Neutrophil (primary cell): ENCODE data around the gene ELOVL4.

Source experiments
- H3K27ac ChIP-seq: fragments of 200-600 bp; sonication (generic); 2 replicates; pipeline ENCODE4 v1.5.1; 2016; ENCODE audit warnings: mild to moderate bottlenecking, moderate library complexity
- H3K27me3 ChIP-seq: fragments of 200-600 bp; sonication (generic); 2 replicates; pipeline ENCODE4 v1.6.0; 2016; ENCODE audit warnings: mild to moderate bottlenecking
- H3K36me3 ChIP-seq: fragments of 200-600 bp; sonication (generic); 2 replicates; pipeline ENCODE4 v1.5.1; 2017
- H3K4me1 ChIP-seq, 2 experiments: fragments of 200-600 bp in 1 of 2; sonication (generic) in 1 of 2; 1 replicate in 1 of 2; 2 replicates in 1 of 2; pipeline versions ENCODE4 v1.5.1 to v1.6.1; 2013 to 2016; ENCODE audit warnings: low read depth in 1 of 2, low read length in 1 of 2, mild to moderate bottlenecking in 1 of 2, moderate library complexity in 1 of 2; ENCODE audit not compliant: control insufficient read depth in 1 of 2, insufficient read depth in 1 of 2
- H3K4me3 ChIP-seq, 2 experiments: fragments of 200-600 bp in 1 of 2; sonication (generic) in 1 of 2; 1 replicate in 1 of 2; 2 replicates in 1 of 2; pipeline ENCODE4 v1.5.1; 2013 to 2016; ENCODE audit warnings: low read depth in 1 of 2, low read length in 1 of 2, mild to moderate bottlenecking in 1 of 2, moderate library complexity in 1 of 2
- H3K9me3 ChIP-seq: fragments of 200-600 bp; sonication (generic); 2 replicates; pipeline ENCODE4 v1.5.1; 2016
- CTCF ChIP-seq: fragments of 200-600 bp; sonication (generic); IDR thresholded peaks from 2 replicates; pipeline ENCODE4 v1.5.1; 2016; ENCODE audit warnings: antibody characterized with exemption

The ELOVL4 gene

GRCh38 chr6:79894939-79895338 lies 52.4 kb downstream of the ELOVL4 start:
- Histone ChIP-seq H3K9me3 (no peaks in the 10 kb centered on the region), H3K4me1 (no peaks in the 10 kb centered on the region), H3K4me3 (no peak overlapping the region), H3K27me3 (no peaks in the 10 kb centered on the region), H3K36me3 (no peaks in the 10 kb centered on the region), H3K27ac (no peak overlapping the region)
- TF ChIP-seq CTCF, result no peak

- H3K4me1 ChIP-seq, result no peaks in the 10 kb centered on the region
- no peak for TF ChIP-seq CTCF
- no peaks in the 10 kb centered on the region for H3K9me3 ChIP-seq
- no peak overlapping the region for H3K27ac ChIP-seq
- H3K4me3 ChIP-seq, result no peak overlapping the region
- peaks cover 14% of the 10 kb centered on the region for H3K27me3 ChIP-seq
- H3K36me3 ChIP-seq, result no peaks in the 10 kb centered on the region
Measured at GRCh38 chr6:79888587-79888986, 58.8 kb downstream of the ELOVL4 start.

- no peak for TF ChIP-seq CTCF
- no peaks in the 10 kb centered on the region for H3K36me3 ChIP-seq
- no peak overlapping the region for H3K27ac ChIP-seq
- H3K4me3 ChIP-seq, result no peak overlapping the region
- no peaks in the 10 kb centered on the region for H3K27me3 ChIP-seq
- H3K9me3 ChIP-seq, result no peaks in the 10 kb centered on the region
- peaks cover 23 to 30% of the 10 kb centered on the region in 2 experiments for H3K4me1 ChIP-seq
Measured at GRCh38 chr6:79878142-79878748, 69.1 kb downstream of the ELOVL4 start.

- no peak for TF ChIP-seq CTCF
- H3K9me3 ChIP-seq, result no peaks in the 10 kb centered on the region
- no peaks in the 10 kb centered on the region for H3K27me3 ChIP-seq
- no peaks in the 10 kb centered on the region for H3K36me3 ChIP-seq
- H3K4me1 ChIP-seq, result peaks cover 37 to 55% of the 10 kb centered on the region in 2 experiments
- peak overlapping the region; percentile 10 to 28 for H3K4me3 ChIP-seq
- H3K27ac ChIP-seq, result peak overlapping the region; percentile 56
Measured at GRCh38 chr6:79874531-79875134, 72.7 kb downstream of the ELOVL4 start.

- no peaks in the 10 kb centered on the region for H3K27me3 ChIP-seq
- H3K4me1 ChIP-seq, result peaks cover 40 to 52% of the 10 kb centered on the region in 2 experiments
- H3K9me3 ChIP-seq, result no peaks in the 10 kb centered on the region
- no peak for TF ChIP-seq CTCF
- no peak overlapping the region for H3K4me3 ChIP-seq
- no peaks in the 10 kb centered on the region for H3K36me3 ChIP-seq
- peak overlapping the region; percentile 35 for H3K27ac ChIP-seq
Measured at GRCh38 chr6:79872986-79873385, 74.4 kb downstream of the ELOVL4 start.
